K562 (cell line): ENCODE measurements around the gene CPA2. TPM values are rescaled to one million over a fixed set of nuclear protein-coding genes. Genes with fewer than 3 reads are reported as not detected.
A peak's percentile ranks its signal among the peaks of the same experiment; 100 is the strongest.

ENCODE experiments used
- polyA plus RNA-seq, 8 experiments: library from polyadenylated mRNA; depleted of rRNA in 4 of 8; stranded (reverse) in 5 of 8; unstranded in 3 of 8; fragments of >200 nt; fragmentation: Nextera tagmentation in 2 of 8; fragmentation: Illumina TruSeq in 1 of 8; extraction: Ambion mirVana in 2 of 8; extraction: Trizol in 1 of 8; gene quantifications; 2 replicates each; pipeline versions ENCODE4 v1.2.1 to v1.2.3, GENCODE V29; 2011 to 2014; ENCODE audit warnings: inconsistent platforms in 1 of 8, missing spikeins in 1 of 8
- total RNA-seq, 7 experiments: library from RNA; depleted of rRNA in 6 of 7; stranded (reverse); fragments of >200 nt in 6 of 7; fragmentation: Illumina TruSeq in 2 of 7; extraction: Trizol in 2 of 7; gene quantifications; 2 replicates each; pipeline versions ENCODE4 v1.2.1 to v1.2.3, GENCODE V29; 2011 to 2021; ENCODE audit warnings: low replicate concordance in 1 of 7
- TF ChIP-seq, protein P1 (sequence below): sonication (generic); formaldehyde crosslinking; IDR thresholded peaks from 2 replicates; pipeline ENCODE4 v1.8.1; 2023; ENCODE audit warnings: mild to moderate bottlenecking, missing genetic modification reagents
- TF ChIP-seq, protein P2 (sequence below): sonication (generic); formaldehyde crosslinking; IDR thresholded peaks from 2 replicates; pipeline ENCODE4 v1.8.0; 2023; ENCODE audit warnings: missing genetic modification reagents, mild to moderate bottlenecking, borderline replicate concordance

The CPA2 gene
- total and polyA plus RNA-seq, 9 of the 15 experiments (the other 6 are each of a cell fraction or from before 2014, with no cell fraction given), result 0.04 to 0.84 (median 0.09) TPM; not detected in 4

DNA sequence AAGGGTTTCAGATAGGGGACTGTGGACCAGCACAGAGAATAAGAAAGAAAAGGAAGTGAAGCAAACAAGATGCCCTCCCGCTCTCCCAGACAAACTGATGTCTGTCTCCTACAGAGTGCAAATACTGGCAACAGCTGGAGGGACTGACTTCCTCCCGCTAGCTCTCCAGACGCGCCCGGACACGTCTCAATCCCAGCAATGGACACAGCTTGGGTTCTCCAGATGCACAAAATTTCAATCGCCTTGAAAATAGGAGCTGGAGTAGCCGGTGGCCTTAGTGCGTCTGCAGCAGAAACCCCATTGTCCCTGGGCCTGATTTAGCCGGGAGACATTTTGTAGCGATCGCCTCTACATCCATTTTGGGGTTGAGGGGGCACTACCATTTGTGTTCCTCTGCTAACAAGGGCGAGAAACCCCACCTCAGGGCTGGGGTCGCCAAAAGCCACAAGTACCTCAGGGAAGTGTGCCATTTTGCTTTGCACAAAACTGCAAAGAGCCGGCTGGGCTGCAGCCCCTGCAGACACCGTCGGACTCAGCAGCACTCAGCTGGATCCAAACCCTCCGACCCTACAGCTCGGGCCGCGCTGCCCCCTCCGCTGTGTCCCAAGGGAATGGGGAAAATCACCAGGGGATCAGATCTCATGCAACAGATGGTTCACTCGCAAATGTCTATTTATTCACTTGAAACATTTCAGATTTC lies 5.9 kb downstream of the CPA2 start (continued):
- TF ChIP-seq, protein P1, sequence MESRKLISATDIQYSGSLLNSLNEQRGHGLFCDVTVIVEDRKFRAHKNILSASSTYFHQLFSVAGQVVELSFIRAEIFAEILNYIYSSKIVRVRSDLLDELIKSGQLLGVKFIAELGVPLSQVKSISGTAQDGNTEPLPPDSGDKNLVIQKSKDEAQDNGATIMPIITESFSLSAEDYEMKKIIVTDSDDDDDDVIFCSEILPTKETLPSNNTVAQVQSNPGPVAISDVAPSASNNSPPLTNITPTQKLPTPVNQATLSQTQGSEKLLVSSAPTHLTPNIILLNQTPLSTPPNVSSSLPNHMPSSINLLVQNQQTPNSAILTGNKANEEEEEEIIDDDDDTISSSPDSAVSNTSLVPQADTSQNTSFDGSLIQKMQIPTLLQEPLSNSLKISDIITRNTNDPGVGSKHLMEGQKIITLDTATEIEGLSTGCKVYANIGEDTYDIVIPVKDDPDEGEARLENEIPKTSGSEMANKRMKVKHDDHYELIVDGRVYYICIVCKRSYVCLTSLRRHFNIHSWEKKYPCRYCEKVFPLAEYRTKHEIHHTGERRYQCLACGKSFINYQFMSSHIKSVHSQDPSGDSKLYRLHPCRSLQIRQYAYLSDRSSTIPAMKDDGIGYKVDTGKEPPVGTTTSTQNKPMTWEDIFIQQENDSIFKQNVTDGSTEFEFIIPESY (CRISPR knock-in tag), result peak; percentile 64
- TF ChIP-seq, protein P2, sequence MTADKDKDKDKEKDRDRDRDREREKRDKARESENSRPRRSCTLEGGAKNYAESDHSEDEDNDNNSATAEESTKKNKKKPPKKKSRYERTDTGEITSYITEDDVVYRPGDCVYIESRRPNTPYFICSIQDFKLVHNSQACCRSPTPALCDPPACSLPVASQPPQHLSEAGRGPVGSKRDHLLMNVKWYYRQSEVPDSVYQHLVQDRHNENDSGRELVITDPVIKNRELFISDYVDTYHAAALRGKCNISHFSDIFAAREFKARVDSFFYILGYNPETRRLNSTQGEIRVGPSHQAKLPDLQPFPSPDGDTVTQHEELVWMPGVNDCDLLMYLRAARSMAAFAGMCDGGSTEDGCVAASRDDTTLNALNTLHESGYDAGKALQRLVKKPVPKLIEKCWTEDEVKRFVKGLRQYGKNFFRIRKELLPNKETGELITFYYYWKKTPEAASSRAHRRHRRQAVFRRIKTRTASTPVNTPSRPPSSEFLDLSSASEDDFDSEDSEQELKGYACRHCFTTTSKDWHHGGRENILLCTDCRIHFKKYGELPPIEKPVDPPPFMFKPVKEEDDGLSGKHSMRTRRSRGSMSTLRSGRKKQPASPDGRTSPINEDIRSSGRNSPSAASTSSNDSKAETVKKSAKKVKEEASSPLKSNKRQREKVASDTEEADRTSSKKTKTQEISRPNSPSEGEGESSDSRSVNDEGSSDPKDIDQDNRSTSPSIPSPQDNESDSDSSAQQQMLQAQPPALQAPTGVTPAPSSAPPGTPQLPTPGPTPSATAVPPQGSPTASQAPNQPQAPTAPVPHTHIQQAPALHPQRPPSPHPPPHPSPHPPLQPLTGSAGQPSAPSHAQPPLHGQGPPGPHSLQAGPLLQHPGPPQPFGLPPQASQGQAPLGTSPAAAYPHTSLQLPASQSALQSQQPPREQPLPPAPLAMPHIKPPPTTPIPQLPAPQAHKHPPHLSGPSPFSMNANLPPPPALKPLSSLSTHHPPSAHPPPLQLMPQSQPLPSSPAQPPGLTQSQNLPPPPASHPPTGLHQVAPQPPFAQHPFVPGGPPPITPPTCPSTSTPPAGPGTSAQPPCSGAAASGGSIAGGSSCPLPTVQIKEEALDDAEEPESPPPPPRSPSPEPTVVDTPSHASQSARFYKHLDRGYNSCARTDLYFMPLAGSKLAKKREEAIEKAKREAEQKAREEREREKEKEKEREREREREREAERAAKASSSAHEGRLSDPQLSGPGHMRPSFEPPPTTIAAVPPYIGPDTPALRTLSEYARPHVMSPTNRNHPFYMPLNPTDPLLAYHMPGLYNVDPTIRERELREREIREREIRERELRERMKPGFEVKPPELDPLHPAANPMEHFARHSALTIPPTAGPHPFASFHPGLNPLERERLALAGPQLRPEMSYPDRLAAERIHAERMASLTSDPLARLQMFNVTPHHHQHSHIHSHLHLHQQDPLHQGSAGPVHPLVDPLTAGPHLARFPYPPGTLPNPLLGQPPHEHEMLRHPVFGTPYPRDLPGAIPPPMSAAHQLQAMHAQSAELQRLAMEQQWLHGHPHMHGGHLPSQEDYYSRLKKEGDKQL (CRISPR knock-in tag), result no peak
